Putamen (tissue), 1 donor: ENCODE data around the gene TLK1.

Experiments
- DNase-seq: peaks from one replicate; pipeline ENCODE4 v3.0.0-alpha.2; 2016; ENCODE audit warnings: low spot score

Gene TLK1

GRCh38 chr2:170966648-170967396 lies 193.9 kb downstream of the TLK1 start:
- DNase-seq, result no peak

DNA sequence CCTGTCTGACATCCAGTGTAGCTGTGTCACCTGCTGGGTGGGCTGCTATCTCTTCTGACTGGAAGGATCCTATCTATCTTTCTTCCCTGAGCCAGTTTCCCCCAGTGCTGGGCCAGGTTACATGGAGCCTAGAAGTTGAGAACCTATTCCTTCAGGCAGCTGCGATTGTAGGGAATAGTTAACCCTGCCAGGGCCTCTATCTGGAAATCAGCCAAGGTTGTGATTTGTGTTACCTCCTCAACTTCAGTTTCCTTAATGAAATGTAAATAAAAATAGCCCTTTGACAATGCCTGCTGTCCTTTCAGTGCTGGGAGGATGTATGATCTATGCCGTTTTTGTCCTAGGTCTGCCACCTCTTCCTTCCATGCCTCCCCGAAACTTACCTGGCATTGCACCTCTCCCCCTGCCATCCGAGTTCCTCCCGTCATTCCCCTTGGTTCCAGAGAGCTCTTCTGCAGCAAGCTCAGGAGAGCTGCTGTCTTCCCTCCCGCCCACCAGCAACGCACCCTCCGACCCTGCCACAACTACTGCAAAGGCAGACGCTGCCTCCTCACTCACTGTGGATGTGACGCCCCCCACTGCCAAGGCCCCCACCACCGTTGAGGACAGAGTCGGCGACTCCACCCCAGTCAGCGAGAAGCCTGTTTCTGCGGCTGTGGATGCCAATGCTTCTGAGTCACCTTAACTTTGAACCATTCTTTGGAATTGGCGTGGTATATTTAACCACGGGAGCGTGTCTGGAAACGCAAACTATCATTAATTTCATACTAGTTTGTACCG lies 195.1 kb downstream of the TLK1 start:
- DNase-seq, result no peak

DNA sequence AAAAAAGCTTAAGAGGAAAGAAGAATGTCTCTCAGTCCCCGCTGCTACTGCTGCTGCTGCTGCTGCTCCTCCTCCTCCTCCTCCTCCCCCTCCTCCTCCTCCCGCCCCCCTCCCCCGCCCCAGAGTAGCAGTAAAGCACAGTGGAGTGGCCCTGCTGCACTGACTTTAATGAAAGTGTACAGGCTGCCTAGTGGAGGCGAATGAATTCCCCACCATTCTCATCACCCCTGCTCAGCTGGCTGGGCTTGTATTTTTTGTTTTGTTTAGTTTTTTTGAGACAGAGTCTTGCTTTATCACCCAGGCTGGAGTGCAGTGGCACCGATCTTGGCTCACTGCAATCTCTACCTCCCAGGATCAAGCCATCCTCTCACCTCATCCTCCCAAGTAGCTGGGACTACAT lies 197.3 kb downstream of the TLK1 start:
- no peak for DNase-seq

DNA sequence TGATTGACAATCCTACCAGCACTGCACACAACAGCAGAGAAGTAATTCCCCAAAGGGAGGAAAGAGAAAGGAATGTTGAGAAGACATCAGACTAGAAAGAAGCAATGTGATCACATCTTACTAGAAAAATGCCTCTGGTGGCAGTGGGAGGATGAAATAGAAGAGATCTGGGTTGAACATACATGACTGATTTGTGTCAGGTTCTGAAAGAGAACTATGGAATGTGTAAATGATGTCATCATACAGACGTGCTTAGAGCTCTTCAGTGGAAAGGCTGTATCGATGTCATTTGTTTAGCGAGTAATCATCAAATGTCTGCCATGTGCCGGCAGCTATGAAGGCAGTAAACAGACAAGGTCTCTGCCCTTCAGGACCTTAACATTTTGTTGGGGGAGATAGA lies 206.8 kb downstream of the TLK1 start:
- no peak for DNase-seq

DNA sequence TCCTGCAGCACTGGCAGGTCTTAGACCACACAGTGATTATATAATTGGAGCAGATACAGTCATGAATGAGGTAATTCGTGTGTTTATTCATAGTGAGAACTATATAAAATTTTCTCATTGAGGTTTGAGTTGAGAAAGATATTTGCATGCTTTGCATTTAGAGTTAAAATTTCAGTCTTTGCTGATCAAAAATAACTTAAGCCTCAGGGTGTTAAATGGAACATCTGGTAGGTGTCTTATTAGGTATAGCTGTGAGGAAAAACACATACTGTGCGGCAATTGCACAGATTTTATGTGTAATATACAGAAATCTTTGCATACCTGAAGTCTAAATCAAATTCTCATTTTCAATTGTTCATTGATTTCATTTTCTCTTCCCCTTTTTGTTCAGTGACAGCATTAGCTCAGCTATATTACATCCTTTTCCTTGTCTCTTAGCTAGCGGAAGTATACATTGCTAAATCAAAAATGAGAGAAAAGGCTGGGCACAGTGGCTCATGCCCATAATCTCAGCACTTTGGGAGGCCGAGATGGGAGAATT lies 210.4 kb downstream of the TLK1 start:
- no peak for DNase-seq

DNA sequence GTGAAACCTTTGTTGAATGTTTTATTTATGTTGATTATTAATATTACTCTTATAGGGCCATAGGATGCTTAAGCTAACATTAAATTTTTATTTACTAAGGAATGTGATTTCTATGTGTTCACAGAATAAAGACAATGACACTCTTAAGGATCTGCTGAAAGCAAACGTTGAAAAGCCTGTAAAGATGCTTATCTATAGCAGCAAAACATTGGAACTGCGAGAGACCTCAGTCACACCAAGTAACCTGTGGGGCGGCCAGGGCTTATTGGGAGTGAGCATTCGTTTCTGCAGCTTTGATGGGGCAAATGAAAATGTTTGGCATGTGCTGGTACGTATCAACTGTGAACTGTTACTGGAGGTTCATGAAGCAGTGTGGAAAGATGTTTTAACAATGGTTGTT lies 211.3 kb downstream of the TLK1 start:
- DNase-seq, result no peak

GRCh38 chr2:170944545-170944944 lies 216.1 kb downstream of the TLK1 start:
- no peak for DNase-seq

DNA sequence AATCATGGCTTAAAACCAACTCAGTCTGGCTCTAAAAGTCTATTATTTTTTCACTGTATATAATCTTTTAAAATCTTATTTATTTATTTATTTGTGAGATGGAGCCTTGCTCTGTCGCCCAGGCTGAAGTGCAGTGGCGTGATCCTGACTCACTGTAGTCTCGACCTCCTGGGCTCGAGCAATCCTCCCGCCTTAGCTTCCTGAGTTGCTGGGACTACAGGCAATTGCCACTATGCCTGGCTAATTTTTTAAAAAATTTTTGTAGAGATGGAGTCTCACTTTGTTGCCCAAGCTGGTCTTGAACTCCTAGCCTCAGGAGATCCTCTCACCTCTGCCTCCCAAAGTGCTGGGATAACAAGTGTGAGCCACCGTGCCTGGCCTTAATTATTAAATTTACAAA lies 217.1 kb downstream of the TLK1 start:
- DNase-seq, result no peak

- no peak for DNase-seq
Measured at GRCh38 chr2:170943041-170943440, 217.7 kb downstream of the TLK1 start.

DNA sequence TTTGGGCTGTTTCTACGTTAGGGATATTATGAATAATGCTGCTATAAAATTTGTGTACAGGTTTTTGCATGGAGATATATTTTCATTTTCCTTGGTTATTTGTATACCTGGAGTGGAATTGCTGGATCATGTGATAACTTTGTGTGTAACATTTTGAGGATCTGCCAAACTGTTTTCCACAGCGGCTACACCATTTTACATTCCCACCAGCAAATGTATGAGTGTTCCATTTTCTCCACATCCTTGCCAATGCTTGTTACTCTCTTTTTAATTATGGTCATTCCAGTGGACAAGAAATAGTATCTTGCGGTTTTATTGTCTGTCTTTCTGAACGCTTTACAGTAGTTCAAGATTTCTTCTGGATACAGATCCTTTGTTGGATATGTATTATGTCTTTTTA lies 218.1 kb downstream of the TLK1 start:
- DNase-seq, result no peak
